Tibial nerve (tissue), 4 donors: ENCODE data around the gene DNAH10.

Experiments used
- CTCF ChIP-seq, 5 experiments: fragments of 200-600 bp in 3 of 5; fragments of 450-650 bp in 2 of 5; sonication (generic) in 3 of 5; IDR thresholded peaks; one replicate each; pipeline ENCODE4 v1.5.1; 2016 to 2019; ENCODE audit warnings: antibody characterized with exemption in 5 of 5, mild to moderate bottlenecking in 3 of 5, moderate library complexity in 2 of 5
- EP300 ChIP-seq, 2 donors: sonication (generic); formaldehyde crosslinking; IDR thresholded peaks; one replicate each; pipeline ENCODE4 v1.6.1; 2017; ENCODE audit warnings: antibody characterized with exemption in 2 of 2, mild to moderate bottlenecking in 1 of 2
- POLR2A ChIP-seq, 2 donors: fragments of 450-650 bp; IDR thresholded peaks; one replicate each; pipeline ENCODE4 v1.6.1; 2017; ENCODE audit warnings: antibody characterized with exemption in 2 of 2, mild to moderate bottlenecking in 2 of 2, moderate library complexity in 2 of 2

- no peak for TF ChIP-seq CTCF (IDR thresholded peaks at IDR 0.05)
- TF ChIP-seq EP300 (IDR thresholded peaks at IDR 0.05): no peak
- TF ChIP-seq POLR2A (IDR thresholded peaks at IDR 0.05): no peak
Observed at GRCh38 chr12:123743002-123743401, 19.1 kb upstream of the DNAH10 start.
